Activated naive CD4-positive, alpha-beta T cell treated with anti-CD3 and anti-CD28 coated beads, Interleukin-2, amount 50 U/mL, for 72 hours (primary cell): ENCODE results near the gene ITFG1. TPM values are rescaled to one million over a fixed set of nuclear protein-coding genes. Genes with fewer than 3 reads are reported as not detected.
"Not testable (repeated sequence)": the region's sequence is repeated elsewhere in the genome, so short reads cannot be mapped to it uniquely, and the experiment has no call there.

Source experiments
- ATAC-seq, 2 donors: fragments of 150-1000 bp; cut with Tn5 transposase; 2 replicates each; pipeline ENCODE4 v1.10.0; 2021; ENCODE audit warnings: mild to moderate bottlenecking in 2 of 2, moderate library complexity in 2 of 2
- DNase-seq, 2 donors: peaks; one replicate each; pipeline ENCODE4 v3.0.0; 2021 to 2022; ENCODE audit warnings: low spot score in 2 of 2
- H3K27ac Mint-ChIP-seq, 2 donors: one replicate each; pipeline ENCODE4 v1.8.0; 2022; ENCODE audit warnings: mild to moderate bottlenecking in 2 of 2, mixed read lengths in 2 of 2
- H3K36me3 Mint-ChIP-seq, 2 donors: one replicate each; pipeline ENCODE4 v1.8.0; 2022; ENCODE audit warnings: mixed read lengths in 2 of 2
- H3K9me3 Mint-ChIP-seq, 2 donors: one replicate each; pipeline ENCODE4 v1.8.0; 2022; ENCODE audit warnings: mixed read lengths in 2 of 2
- total RNA-seq, 2 donors: library from RNA; stranded (reverse); gene quantifications; one replicate each; pipeline ENCODE4 v1.2.3, GENCODE V29; 2022

ITFG1 gene
- total RNA-seq, 2 donors from 2014 or later = 14.1 to 15.9 TPM

GRCh38 chr16:47260503-47260902 lies 200.4 kb downstream of the ITFG1 start:
- peaks cover 0 to 8% of the 10 kb centered on the region in 2 donors for H3K36me3 Mint-ChIP-seq
- H3K9me3 Mint-ChIP-seq = no peaks in the 10 kb centered on the region
- DNase-seq (no peak), ATAC-seq (no peak)
- peak overlapping the region in 1 of 2 donors; percentile 23 for H3K27ac Mint-ChIP-seq

- H3K9me3 Mint-ChIP-seq = no peaks in the 10 kb centered on the region
- DNase-seq (no peak), ATAC-seq (no peak)
- no peak overlapping the region for H3K27ac Mint-ChIP-seq
- peaks cover 0 to 8% of the 10 kb centered on the region in 2 donors for H3K36me3 Mint-ChIP-seq
Observed at GRCh38 chr16:47258874-47259461, 201.9 kb downstream of the ITFG1 start.

- Mint-ChIP-seq H3K36me3 (peaks cover 0 to 8% of the 10 kb centered on the region in 2 donors), H3K27ac (no peak overlapping the region), H3K9me3 (no peaks in the 10 kb centered on the region)
- no peak for ATAC-seq
- no peak for DNase-seq
Observed at GRCh38 chr16:47254756-47255155, 206.1 kb downstream of the ITFG1 start.

- Mint-ChIP-seq H3K9me3 (no peaks in the 10 kb centered on the region), H3K36me3 (no peaks in the 10 kb centered on the region), H3K27ac (no peak overlapping the region)
- ATAC-seq = no peak
- DNase-seq = no peak
Observed at GRCh38 chr16:47250983-47251382, 209.9 kb downstream of the ITFG1 start.

GRCh38 chr16:47247690-47248089 lies 213.2 kb downstream of the ITFG1 start:
- H3K27ac Mint-ChIP-seq = no peak overlapping the region
- ATAC-seq (no peak), DNase-seq (no peak)
- no peaks in the 10 kb centered on the region for H3K9me3 Mint-ChIP-seq
- no peaks in the 10 kb centered on the region for H3K36me3 Mint-ChIP-seq

- H3K9me3 Mint-ChIP-seq = no peaks in the 10 kb centered on the region
- ATAC-seq (no peak), DNase-seq (no peak)
- H3K27ac Mint-ChIP-seq = peak overlapping the region in 1 of 2 donors; percentile 1
- H3K36me3 Mint-ChIP-seq = peaks cover 0 to 5% of the 10 kb centered on the region in 2 donors
Observed at GRCh38 chr16:47244206-47244605, 216.7 kb downstream of the ITFG1 start.

GRCh38 chr16:47241061-47241460 lies 219.8 kb downstream of the ITFG1 start:
- peaks cover 0 to 5% of the 10 kb centered on the region in 2 donors for H3K36me3 Mint-ChIP-seq
- H3K27ac Mint-ChIP-seq = no peak overlapping the region
- ATAC-seq (no peak), DNase-seq (no peak)
- H3K9me3 Mint-ChIP-seq = no peaks in the 10 kb centered on the region

- no peaks in the 10 kb centered on the region for H3K9me3 Mint-ChIP-seq
- peaks cover 0 to 21% of the 10 kb centered on the region in 2 donors for H3K36me3 Mint-ChIP-seq
- ATAC-seq (no peak), DNase-seq (no peak)
- H3K27ac Mint-ChIP-seq = no peak overlapping the region
Observed at GRCh38 chr16:47236716-47237115, 224.1 kb downstream of the ITFG1 start.

- H3K36me3 Mint-ChIP-seq = peaks cover 0 to 21% of the 10 kb centered on the region in 2 donors
- H3K9me3 Mint-ChIP-seq = peaks cover 0 to 1% of the 10 kb centered on the region in 2 donors
- no peak for DNase-seq
- ATAC-seq = no peak
- H3K27ac Mint-ChIP-seq = no peak overlapping the region
Observed at GRCh38 chr16:47230296-47230695, 230.6 kb downstream of the ITFG1 start.

GRCh38 chr16:47229053-47230050 lies 231.5 kb downstream of the ITFG1 start:
- H3K9me3 Mint-ChIP-seq = peaks cover 3 to 4% of the 10 kb centered on the region in 2 donors
- DNase-seq (no peak), ATAC-seq (no peak)
- H3K36me3 Mint-ChIP-seq = peaks cover 0 to 25% of the 10 kb centered on the region in 2 donors
- peak overlapping the region in 1 of 2 donors; percentile 78 for H3K27ac Mint-ChIP-seq

GRCh38 chr16:47228241-47228640 lies 232.6 kb downstream of the ITFG1 start:
- ATAC-seq = no peak
- Mint-ChIP-seq H3K27ac (no peak overlapping the region), H3K9me3 (peaks cover 3 to 4% of the 10 kb centered on the region in 2 donors), H3K36me3 (peaks cover 0 to 28% of the 10 kb centered on the region in 2 donors)
- no peak for DNase-seq

GRCh38 chr16:47213761-47214440 lies 247.0 kb downstream of the ITFG1 start:
- Mint-ChIP-seq H3K9me3 (no peaks in the 10 kb centered on the region), H3K27ac (no peak overlapping the region), H3K36me3 (peaks cover 6 to 13% of the 10 kb centered on the region in 2 donors)
- DNase-seq (no peak), ATAC-seq (no peak)

GRCh38 chr16:47211218-47211617 lies 249.6 kb downstream of the ITFG1 start:
- Mint-ChIP-seq H3K9me3 (no peaks in the 10 kb centered on the region), H3K36me3 (peaks cover 6 to 13% of the 10 kb centered on the region in 2 donors), H3K27ac (peak overlapping the region in 1 of 2 donors; percentile 47)
- no peak for ATAC-seq
- no peak for DNase-seq

- no peak overlapping the region for H3K27ac Mint-ChIP-seq
- no peak for ATAC-seq
Observed at GRCh38 chr16:47204736-47205504, 255.9 kb downstream of the ITFG1 start.

GRCh38 chr16:47203433-47203832 lies 257.4 kb downstream of the ITFG1 start:
- not testable (repeated sequence) for H3K36me3 Mint-ChIP-seq, H3K27ac Mint-ChIP-seq, DNase-seq, H3K9me3 Mint-ChIP-seq, ATAC-seq

More at GRCh38 chr16:47204736-47205504, 255.9 kb downstream of the ITFG1 start:
- Mint-ChIP-seq H3K9me3 (no peaks in the 10 kb centered on the region), H3K36me3 (no peaks in the 10 kb centered on the region)
- DNase-seq = no peak

GRCh38 chr16:47198180-47198575 lies 262.7 kb downstream of the ITFG1 start:
- no peaks in the 10 kb centered on the region for H3K9me3 Mint-ChIP-seq
- no peak for DNase-seq
- H3K36me3 Mint-ChIP-seq = no peaks in the 10 kb centered on the region
- no peak overlapping the region for H3K27ac Mint-ChIP-seq
- no peak for ATAC-seq
